ENCODE results near the gene CTTN. TPM values are rescaled to one million over a fixed set of nuclear protein-coding genes. Genes with fewer than 3 reads are reported as not detected.

Gene CTTN
- total RNA-seq, 1 donor from 2014 or later, result 412 TPM

DNA sequence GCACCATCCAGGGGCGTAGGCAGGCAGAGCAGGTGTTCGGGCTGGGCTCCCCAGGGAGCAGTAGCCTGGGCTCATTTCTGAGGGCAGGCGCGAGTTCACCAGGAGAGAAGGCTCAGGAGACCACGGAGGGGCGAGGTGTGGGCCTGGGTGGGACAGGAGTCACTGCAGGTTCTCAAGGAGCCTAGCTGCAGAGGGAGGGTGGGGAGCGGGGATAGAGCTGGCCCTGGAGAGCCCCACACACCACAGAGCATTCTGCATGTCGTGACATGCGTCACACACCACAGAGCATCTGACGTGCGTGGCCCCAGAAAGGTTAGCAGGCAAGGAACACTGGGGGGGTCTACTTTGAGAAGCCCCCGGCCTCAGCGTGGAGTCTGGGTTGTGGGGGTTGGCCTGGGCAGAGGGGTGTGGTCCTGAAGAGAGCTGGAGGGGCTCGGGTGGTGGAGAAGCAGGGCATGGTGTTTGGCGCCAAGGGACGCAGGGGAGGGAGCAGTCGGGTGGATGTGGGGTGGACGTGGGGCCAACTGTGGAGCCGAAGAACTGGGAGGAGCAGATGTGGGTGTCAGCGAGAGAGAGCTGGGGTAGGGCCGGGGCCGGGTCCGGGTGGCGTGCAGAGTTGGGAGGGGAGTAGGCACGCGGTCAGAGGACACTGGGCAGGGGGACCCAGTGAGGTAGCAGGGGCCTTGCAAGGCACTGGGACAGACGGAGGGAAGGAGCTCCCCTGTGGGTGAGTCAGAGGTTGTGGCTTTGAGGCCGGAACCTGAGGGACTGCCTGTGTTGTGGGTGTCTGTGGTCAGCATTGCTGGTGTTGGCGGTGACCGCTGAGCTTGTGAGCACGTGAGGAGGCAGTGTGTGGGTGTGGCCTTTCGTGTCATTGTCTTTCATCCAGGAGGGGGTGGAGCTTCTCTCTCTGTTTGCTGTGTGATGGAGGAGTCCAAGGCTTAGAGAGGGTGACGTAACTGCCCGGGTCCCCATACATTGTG lies 25.5 kb downstream of the CTTN start:
- no peak for FAIRE-seq
- no peak overlapping the region for H3K4me3 ChIP-seq (ENCODE audit: low read depth, low read length)
- peaks cover 55% of the 10 kb centered on the region for H3K36me3 ChIP-seq (ENCODE audit: control insufficient read depth, insufficient read depth, low read length)
- TF ChIP-seq, protein P1, sequence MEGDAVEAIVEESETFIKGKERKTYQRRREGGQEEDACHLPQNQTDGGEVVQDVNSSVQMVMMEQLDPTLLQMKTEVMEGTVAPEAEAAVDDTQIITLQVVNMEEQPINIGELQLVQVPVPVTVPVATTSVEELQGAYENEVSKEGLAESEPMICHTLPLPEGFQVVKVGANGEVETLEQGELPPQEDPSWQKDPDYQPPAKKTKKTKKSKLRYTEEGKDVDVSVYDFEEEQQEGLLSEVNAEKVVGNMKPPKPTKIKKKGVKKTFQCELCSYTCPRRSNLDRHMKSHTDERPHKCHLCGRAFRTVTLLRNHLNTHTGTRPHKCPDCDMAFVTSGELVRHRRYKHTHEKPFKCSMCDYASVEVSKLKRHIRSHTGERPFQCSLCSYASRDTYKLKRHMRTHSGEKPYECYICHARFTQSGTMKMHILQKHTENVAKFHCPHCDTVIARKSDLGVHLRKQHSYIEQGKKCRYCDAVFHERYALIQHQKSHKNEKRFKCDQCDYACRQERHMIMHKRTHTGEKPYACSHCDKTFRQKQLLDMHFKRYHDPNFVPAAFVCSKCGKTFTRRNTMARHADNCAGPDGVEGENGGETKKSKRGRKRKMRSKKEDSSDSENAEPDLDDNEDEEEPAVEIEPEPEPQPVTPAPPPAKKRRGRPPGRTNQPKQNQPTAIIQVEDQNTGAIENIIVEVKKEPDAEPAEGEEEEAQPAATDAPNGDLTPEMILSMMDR (IDR thresholded peaks at IDR 0.05; ENCODE audit: insufficient read depth, low read length, severe bottlenecking), result no peak
- no peaks in the 10 kb centered on the region for H3K27me3 ChIP-seq (ENCODE audit: control insufficient read depth, insufficient read depth, low read length)
- no peak for DNase-seq (ENCODE audit: low read depth)

DNA sequence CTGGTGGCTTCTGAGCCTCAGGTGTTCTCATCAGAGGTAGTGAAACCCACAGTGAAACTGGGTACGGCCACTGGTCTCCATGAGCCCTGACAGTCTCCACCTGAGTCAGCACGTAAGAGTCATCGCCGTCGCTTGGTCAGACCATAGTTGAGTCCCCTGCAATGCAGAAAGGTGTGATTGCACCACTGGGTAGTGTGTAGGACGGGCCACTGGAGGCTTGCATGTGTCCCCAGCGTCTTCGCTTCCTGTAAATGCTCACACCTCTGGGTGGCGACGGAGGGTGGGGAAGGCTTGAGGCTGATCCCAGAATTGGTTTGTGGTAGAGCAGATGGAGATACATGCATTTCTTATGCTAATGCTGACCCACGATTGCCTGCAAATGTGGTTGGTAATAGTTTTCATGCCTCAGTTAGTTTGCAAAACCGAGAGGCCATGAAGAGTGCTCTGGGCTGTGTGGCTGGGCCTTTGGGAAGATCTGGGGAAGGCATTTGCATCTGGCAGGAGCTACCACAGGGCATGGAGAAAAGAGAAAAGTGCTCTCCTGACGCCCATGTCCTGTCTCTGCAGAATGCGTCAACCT lies 26.5 kb downstream of the CTTN start:
- H3K27me3 ChIP-seq (ENCODE audit: control insufficient read depth, insufficient read depth, low read length), result no peaks in the 10 kb centered on the region
- H3K36me3 ChIP-seq (ENCODE audit: control insufficient read depth, insufficient read depth, low read length), result peaks cover 61% of the 10 kb centered on the region
- FAIRE-seq (no peak), DNase-seq (ENCODE audit: low read depth) (no peak)
- TF ChIP-seq, protein P1 (IDR thresholded peaks at IDR 0.05; ENCODE audit: insufficient read depth, low read length, severe bottlenecking), result no peak
- H3K4me3 ChIP-seq (ENCODE audit: low read depth, low read length), result no peak overlapping the region

DNA sequence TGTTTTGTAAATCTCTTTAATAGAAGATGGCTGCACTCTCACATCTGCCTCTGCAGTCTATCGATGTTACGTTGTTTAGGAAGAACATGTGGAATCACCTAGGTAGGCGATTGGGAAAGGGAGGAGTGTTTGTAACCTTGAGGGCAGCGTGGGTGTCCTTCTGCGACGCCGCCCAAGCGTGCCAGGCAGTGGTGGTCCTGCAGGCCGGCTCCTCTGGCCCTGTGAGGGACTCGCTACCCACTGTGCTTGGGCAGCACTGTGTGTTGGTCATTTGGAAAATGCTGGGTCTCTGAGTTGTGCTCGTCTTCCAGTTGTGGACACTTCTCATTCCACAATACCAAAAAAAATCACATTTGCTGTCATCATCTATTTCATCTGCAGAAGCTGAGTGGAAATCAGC lies 29.1 kb downstream of the CTTN start:
- Histone ChIP-seq H3K27me3 (ENCODE audit: control insufficient read depth, insufficient read depth, low read length) (no peaks in the 10 kb centered on the region), H3K36me3 (ENCODE audit: control insufficient read depth, insufficient read depth, low read length) (peaks cover 64% of the 10 kb centered on the region), H3K4me3 (ENCODE audit: low read depth, low read length) (no peak overlapping the region)
- TF ChIP-seq, protein P1 (IDR thresholded peaks at IDR 0.05; ENCODE audit: insufficient read depth, low read length, severe bottlenecking), result no peak
- DNase-seq (ENCODE audit: low read depth) (no peak), FAIRE-seq (no peak)

DNA sequence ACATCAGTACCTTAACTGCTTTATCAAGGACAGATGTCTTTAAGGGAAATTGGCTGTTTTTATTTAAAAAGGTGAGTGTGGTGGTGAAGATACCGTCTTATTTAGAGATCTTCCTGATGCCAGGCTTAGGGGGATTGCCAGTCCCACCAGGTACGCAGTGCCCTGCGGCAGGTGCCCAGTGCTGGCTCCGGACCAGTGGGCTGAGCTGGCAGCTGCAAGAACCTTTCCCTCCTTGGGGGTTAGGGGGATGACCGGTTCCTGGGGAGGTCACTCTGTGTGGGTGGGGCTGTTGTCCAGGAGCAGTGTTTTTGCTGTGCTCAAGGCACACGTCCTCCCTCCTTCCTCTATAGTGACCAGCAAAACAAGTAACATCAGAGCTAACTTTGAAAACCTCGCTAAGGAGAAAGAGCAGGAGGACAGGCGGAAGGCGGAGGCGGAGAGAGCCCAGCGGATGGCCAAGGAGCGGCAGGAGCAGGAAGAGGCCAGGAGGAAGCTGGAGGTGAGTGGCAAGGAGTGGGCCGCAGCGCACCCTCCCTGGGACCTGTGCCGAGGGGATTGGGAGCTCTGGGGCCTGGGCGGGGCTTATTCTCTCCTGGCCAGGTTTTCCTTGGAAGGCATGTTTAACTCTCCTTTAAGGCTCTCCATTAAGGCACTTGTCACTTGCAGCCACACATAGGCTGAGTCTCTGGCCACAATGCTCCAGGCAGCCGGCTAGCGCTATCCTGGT lies 30.5 kb downstream of the CTTN start:
- no peak for FAIRE-seq
- TF ChIP-seq, protein P1 (IDR thresholded peaks at IDR 0.05; ENCODE audit: insufficient read depth, low read length, severe bottlenecking), result no peak
- H3K36me3 ChIP-seq (ENCODE audit: control insufficient read depth, insufficient read depth, low read length), result peaks cover 62% of the 10 kb centered on the region

DNA sequence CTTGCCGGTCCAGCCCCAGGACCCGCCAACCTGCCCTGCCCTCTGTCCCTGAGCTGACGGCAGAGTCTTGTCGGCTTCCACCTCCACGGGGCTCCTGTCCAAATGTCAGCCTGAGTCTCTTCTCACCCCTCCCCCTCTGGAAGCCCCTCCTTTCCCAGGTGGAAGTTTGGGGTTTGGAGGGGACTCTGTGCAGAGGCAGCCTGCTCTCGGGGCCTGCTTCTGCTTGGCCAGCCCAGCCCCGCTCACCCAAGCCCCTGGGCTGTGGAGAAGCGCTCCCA lies 31.0 kb downstream of the CTTN start:
- TF ChIP-seq, protein P1 (IDR thresholded peaks at IDR 0.05; ENCODE audit: insufficient read depth, low read length, severe bottlenecking), result no peak
- no peaks in the 10 kb centered on the region for H3K27me3 ChIP-seq (ENCODE audit: control insufficient read depth, insufficient read depth, low read length)
- H3K36me3 ChIP-seq (ENCODE audit: control insufficient read depth, insufficient read depth, low read length), result peaks cover 62% of the 10 kb centered on the region
- H3K4me3 ChIP-seq (ENCODE audit: low read depth, low read length), result no peak overlapping the region
- no peak for FAIRE-seq
- no peak for DNase-seq (ENCODE audit: low read depth)

More for the DNA sequence above, 30.5 kb downstream of the CTTN start:
- no peaks in the 10 kb centered on the region for H3K27me3 ChIP-seq (ENCODE audit: control insufficient read depth, insufficient read depth, low read length)
- DNase-seq (ENCODE audit: low read depth), result no peak
- H3K4me3 ChIP-seq (ENCODE audit: low read depth, low read length), result no peak overlapping the region

Measured in bronchial epithelial cell (primary cell).